ENCODE results near the gene SUSD3. TPM values are rescaled to one million over a fixed set of nuclear protein-coding genes. Genes with fewer than 3 reads are reported as not detected.
A peak's percentile ranks its signal among the peaks of the same experiment; 100 is the strongest.

SUSD3 gene
- total RNA-seq, 2 experiments from 2014 or later, result 33.9 to 35.6 TPM

DNA sequence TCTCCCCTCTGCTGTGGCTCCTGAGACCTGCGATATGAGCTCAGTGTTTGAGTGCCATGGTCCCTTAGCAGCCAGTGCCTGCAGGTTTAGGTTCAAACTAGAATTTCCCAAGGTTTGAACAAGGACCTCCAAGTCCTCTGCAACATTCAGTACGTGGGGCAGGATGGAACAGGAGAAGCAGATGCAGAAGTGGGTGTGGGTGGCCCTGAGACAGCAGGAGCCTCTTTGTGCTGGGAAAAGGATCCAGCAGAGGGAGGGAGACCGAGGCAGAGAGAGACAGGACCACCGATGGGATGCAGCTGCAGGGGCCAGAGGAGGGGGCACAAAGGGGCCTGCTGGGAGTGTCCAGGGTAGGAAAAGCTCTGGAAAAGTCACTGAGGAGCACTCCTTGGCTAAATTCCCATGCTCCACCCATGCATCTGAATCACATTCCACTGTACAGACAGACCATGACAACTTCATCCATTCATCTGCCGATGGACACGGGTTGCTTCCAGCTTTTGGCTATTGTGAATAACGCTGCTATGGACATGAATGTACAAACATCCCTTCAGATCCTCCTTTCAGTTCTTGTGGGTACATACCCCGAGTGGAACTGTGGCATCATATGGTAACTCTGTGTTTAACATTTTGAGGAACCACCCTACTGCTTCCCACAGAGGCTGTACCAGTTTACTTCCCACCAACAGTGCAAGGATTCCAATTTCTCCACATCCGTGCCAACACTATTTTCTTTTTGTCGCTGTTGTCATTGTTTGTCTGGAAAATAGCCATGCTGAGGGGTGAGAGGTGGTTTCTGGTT, 26.7 kb upstream of the SUSD3 start:
- CTCF ChIA-PET, result no interaction called here
- Histone ChIP-seq H3K4me1 (ENCODE audit: insufficient read depth, low read length) (peaks cover 94% of the 10 kb centered on the region), H3K27ac (ENCODE audit: low read depth in 1 of 2, low read length in 2 of 2) (peak overlapping the region; percentile 49 to 53), H3K27me3 (ENCODE audit: control insufficient read depth in 1 of 2, insufficient read depth in 2 of 2, low read length in 2 of 2) (no peaks in the 10 kb centered on the region), H3K36me3 (ENCODE audit: insufficient read depth, low read length) (peaks cover 77% of the 10 kb centered on the region), H3K4me3 (ENCODE audit: low read length) (no peak overlapping the region), H3K9me3 (ENCODE audit: control insufficient read depth in 1 of 2, insufficient read depth in 1 of 2, low read length in 2 of 2) (no peaks in the 10 kb centered on the region)
- H3K4me1 Mint-ChIP-seq (ENCODE audit: low read depth), result peaks cover 79% of the 10 kb centered on the region
- peaks cover 85% of the 10 kb centered on the region for H3K36me3 Mint-ChIP-seq (ENCODE audit: low read depth)
- TF ChIP-seq CTCF (IDR thresholded peaks at IDR 0.05), result no peak
- DNase-seq (peak in 1 of 14 experiments; percentile 25), ATAC-seq (ENCODE audit: poor library complexity) (no peak)
- intact Hi-C loops (cut with DNase I, micrococcal nuclease), result loop anchor here in 1 of 2 experiments (2.0 kb wide), 1 partner anchor 25 kb away; no protein-coding TSS in a partner anchor
- no peaks in the 10 kb centered on the region for H3K9me3 Mint-ChIP-seq
- H3K27ac Mint-ChIP-seq, result peak overlapping the region; percentile 99
- no peaks in the 10 kb centered on the region for H3K27me3 Mint-ChIP-seq
- POLR2A ChIA-PET, result interaction anchor here (0.5 to 5.3 kb wide), 6 partner anchors 10 to 74 kb away, joined by 3 to 39 read pairs (median 4); no protein-coding TSS in a partner anchor
- H3K4me3 Mint-ChIP-seq, result peak overlapping the region; percentile 30

DNA sequence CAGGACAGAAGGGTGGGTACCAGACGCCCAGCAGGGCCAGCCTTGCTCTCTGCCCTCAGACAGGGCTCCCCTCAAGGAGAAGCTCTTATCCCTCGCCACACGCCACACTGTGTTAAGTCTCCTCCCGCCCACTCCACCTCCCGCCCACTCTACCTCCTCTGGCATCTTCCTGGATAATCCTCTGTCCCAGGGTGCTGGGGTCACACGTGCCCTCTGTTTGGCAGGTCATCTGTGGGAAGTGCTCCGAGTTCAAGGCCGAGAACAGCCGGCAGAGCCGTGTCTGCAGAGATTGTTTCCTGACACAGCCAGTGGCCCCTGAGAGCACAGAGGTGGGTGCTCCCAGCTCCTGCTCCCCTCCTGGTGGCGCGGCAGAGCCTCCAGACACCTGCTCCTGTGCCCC, 26.0 kb upstream of the SUSD3 start:
- H3K27me3 ChIP-seq (ENCODE audit: control insufficient read depth in 1 of 2, insufficient read depth in 2 of 2, low read length in 2 of 2), result no peaks in the 10 kb centered on the region
- TF ChIP-seq CTCF (IDR thresholded peaks at IDR 0.05), result no peak
- intact Hi-C loops (cut with DNase I, micrococcal nuclease), result no loop called here
- no peaks in the 10 kb centered on the region for H3K27me3 Mint-ChIP-seq
- peaks cover 94% of the 10 kb centered on the region for H3K4me1 ChIP-seq (ENCODE audit: insufficient read depth, low read length)
- peak overlapping the region; percentile 99 for H3K27ac Mint-ChIP-seq
- ATAC-seq (ENCODE audit: poor library complexity) (no peak), DNase-seq (no peak)
- H3K36me3 ChIP-seq (ENCODE audit: insufficient read depth, low read length), result peaks cover 76% of the 10 kb centered on the region
- H3K4me1 Mint-ChIP-seq (ENCODE audit: low read depth), result peaks cover 77% of the 10 kb centered on the region
- peaks cover 78% of the 10 kb centered on the region for H3K36me3 Mint-ChIP-seq (ENCODE audit: low read depth)
- peak overlapping the region; percentile 30 for H3K4me3 Mint-ChIP-seq
- H3K9me3 ChIP-seq (ENCODE audit: control insufficient read depth in 1 of 2, insufficient read depth in 1 of 2, low read length in 2 of 2), result no peaks in the 10 kb centered on the region
- H3K9me3 Mint-ChIP-seq, result no peaks in the 10 kb centered on the region
- ChIA-PET CTCF (no interaction called here), POLR2A (interaction anchor here (0.5 to 5.3 kb wide), 6 partner anchors 28 to 75 kb away, joined by 3 to 39 read pairs (median 3); no protein-coding TSS in a partner anchor)
- no peak overlapping the region for H3K4me3 ChIP-seq (ENCODE audit: low read length)
- H3K27ac ChIP-seq (ENCODE audit: low read depth in 1 of 2, low read length in 2 of 2), result peak overlapping the region; percentile 49 to 53

GRCh38 chr9:93033531-93033930, 25.0 kb upstream of the SUSD3 start:
- Histone ChIP-seq H3K27ac (ENCODE audit: low read depth in 1 of 2, low read length in 2 of 2) (peak overlapping the region in 1 of 2 donors; percentile 53), H3K4me1 (ENCODE audit: insufficient read depth, low read length) (peaks cover 94% of the 10 kb centered on the region), H3K9me3 (ENCODE audit: control insufficient read depth in 1 of 2, insufficient read depth in 1 of 2, low read length in 2 of 2) (peaks cover 0 to 4% of the 10 kb centered on the region in 2 experiments), H3K4me3 (ENCODE audit: low read length) (no peak overlapping the region), H3K27me3 (ENCODE audit: control insufficient read depth in 1 of 2, insufficient read depth in 2 of 2, low read length in 2 of 2) (no peaks in the 10 kb centered on the region), H3K36me3 (ENCODE audit: insufficient read depth, low read length) (peaks cover 76% of the 10 kb centered on the region)
- DNase-seq (no peak), ATAC-seq (ENCODE audit: poor library complexity) (no peak)
- Mint-ChIP-seq H3K4me3 (peak overlapping the region; percentile 59), H3K4me1 (ENCODE audit: low read depth) (peaks cover 75% of the 10 kb centered on the region), H3K36me3 (ENCODE audit: low read depth) (peaks cover 69% of the 10 kb centered on the region), H3K27me3 (no peaks in the 10 kb centered on the region), H3K27ac (peak overlapping the region; percentile 99), H3K9me3 (no peaks in the 10 kb centered on the region)
- POLR2A ChIA-PET, result interaction anchor here (0.9 to 5.3 kb wide), 6 partner anchors 31 to 85 kb away, joined by 3 to 39 read pairs (median 3); no protein-coding TSS in a partner anchor
- TF ChIP-seq CTCF (IDR thresholded peaks at IDR 0.05), result no peak
- CTCF ChIA-PET, result interaction anchor here (0.6 kb wide), 1 partner anchor 48 kb away, joined by 4 read pairs; no protein-coding TSS in a partner anchor
- intact Hi-C loops (cut with DNase I, micrococcal nuclease), result no loop called here

Measured in CD4-positive, alpha-beta T cell (primary cell).